ENCODE measurements around the gene CEP120. TPM values are rescaled to one million over a fixed set of nuclear protein-coding genes. Genes with fewer than 3 reads are reported as not detected.

CEP120 gene
- total and polyA plus RNA-seq, 2 experiments from 2014 or later = 4.9 to 16.3 TPM

- TF ChIP-seq ZNF462 (CRISPR knock-in tag; IDR thresholded peaks at IDR 0.05) (no peak), POLR2AphosphoS5 (IDR thresholded peaks at IDR 0.05; ENCODE audit: low read depth) (no peak), CTCF (conservative IDR thresholded peaks at IDR 0.05; ENCODE audit: low read depth in 2 of 2) (no peak), STAT1 (IDR thresholded peaks at IDR 0.05; ENCODE audit: unreplicated experiment) (no peak), EZH2phosphoT487 (IDR thresholded peaks at IDR 0.05; ENCODE audit: unreplicated experiment) (no peak), EZH2 (IDR thresholded peaks at IDR 0.05; ENCODE audit: low read depth, unreplicated experiment) (no peak), NANOG (IDR thresholded peaks at IDR 0.05; ENCODE audit: borderline replicate concordance) (no peak)
Observed at GRCh38 chr5:123450114-123450513, 26.9 kb upstream of the CEP120 start (continued).

- Histone ChIP-seq H3K36me3 (ENCODE audit: insufficient read depth) (no peaks in the 10 kb centered on the region), H3F3A (replicated peaks; ENCODE audit: low read depth) (no peaks in the 10 kb centered on the region), H4K20me1 (replicated peaks; ENCODE audit: insufficient read depth) (no peaks in the 10 kb centered on the region), H3K9me2 (ENCODE audit: insufficient read depth) (no peaks in the 10 kb centered on the region), H3K79me2 (replicated peaks; ENCODE audit: insufficient read depth) (no peaks in the 10 kb centered on the region), H2AFZ (no peak overlapping the region), H3K4me3 (no peak overlapping the region), H3K27ac (ENCODE audit: low read depth) (no peak overlapping the region; the same call in 1 of the 2 replicates), H3K27me3 (ENCODE audit: insufficient read depth) (no peaks in the 10 kb centered on the region), H3K4me2 (no peak overlapping the region), H3K4me1 (ENCODE audit: insufficient read depth) (peaks cover 6% of the 10 kb centered on the region; the same call in 1 of the 2 replicates)
- ATAC-seq = no peak
- DNase-seq (ENCODE audit: low spot score) = no peak
- Mint-ChIP-seq H3K27me3 (ENCODE audit: insufficient read depth, low read depth, poor library complexity) (peaks cover 1% of the 10 kb centered on the region), H3K27ac (no peak overlapping the region), H3K4me1 (peaks cover 15% of the 10 kb centered on the region), H3K36me3 (ENCODE audit: low read depth) (no peaks in the 10 kb centered on the region), H3K9me3 (no peaks in the 10 kb centered on the region), H3K4me3 (no peak overlapping the region)
- TF ChIP-seq STAT1 (IDR thresholded peaks at IDR 0.05; ENCODE audit: unreplicated experiment) = no peak
- no peak for TF ChIP-seq ZNF114 (CRISPR knock-in tag; IDR thresholded peaks at IDR 0.05)
- no peak for TF ChIP-seq ZNF331 (CRISPR knock-in tag; IDR thresholded peaks at IDR 0.05; ENCODE audit: low read depth)
- no peak for TF ChIP-seq CTCF (conservative IDR thresholded peaks at IDR 0.05; ENCODE audit: low read depth in 2 of 2)
- no peak for TF ChIP-seq REST (IDR thresholded peaks at IDR 0.05; ENCODE audit: unreplicated experiment)
- TF ChIP-seq EZH2 (IDR thresholded peaks at IDR 0.05; ENCODE audit: low read depth, unreplicated experiment) = no peak
- no peak for TF ChIP-seq CREB1 (CRISPR knock-in tag; IDR thresholded peaks at IDR 0.05; ENCODE audit: low read depth)
- no peak for TF ChIP-seq EZH2phosphoT487 (IDR thresholded peaks at IDR 0.05; ENCODE audit: unreplicated experiment)
Observed at GRCh38 chr5:123449424-123449974, 26.3 kb upstream of the CEP120 start.

All from GM23338 (cell line).